GM12878 (cell line): ENCODE measurements around the gene PRSS27. TPM values are rescaled to one million over a fixed set of nuclear protein-coding genes. Genes with fewer than 3 reads are reported as not detected.

Experiments used
- ASH2L ChIP-seq: fragments of 300-600, 200-600 bp; sonication (generic); IDR thresholded peaks from 2 replicates; pipeline ENCODE4 v1.6.1; 2017; ENCODE audit warnings: low read depth, mild to moderate bottlenecking, borderline replicate concordance
- CBX3 ChIP-seq: fragments of 200-600 bp; sonication (generic); IDR thresholded peaks from 2 replicates; pipeline ENCODE4 v1.6.1; 2016; ENCODE audit warnings: low read depth, borderline replicate concordance
- CEBPB ChIP-seq, 2 experiments: fragments of 150-350 bp in 1 of 2; IDR thresholded peaks; 2 replicates each; pipeline ENCODE4 v1.6.1; 2012 to 2014; ENCODE audit warnings: low read depth in 2 of 2, low read length in 2 of 2, borderline replicate concordance in 1 of 2, inconsistent platforms in 1 of 2
- ETV6 ChIP-seq, 2 experiments: fragments of 450-650 bp in 1 of 2; IDR thresholded peaks in 1 of 2; conservative IDR thresholded peaks in 1 of 2; 2 replicates each; pipeline ENCODE4 v1.6.1; 2014; ENCODE audit warnings: antibody characterized with exemption in 1 of 2, borderline replicate concordance in 1 of 2, low read depth in 1 of 2, mild to moderate bottlenecking in 1 of 2, moderate library complexity in 1 of 2
- MEF2A ChIP-seq: IDR thresholded peaks from 2 replicates; pipeline ENCODE4 v1.6.1; 2011; ENCODE audit warnings: low read depth, mild to moderate bottlenecking, low read length, moderate library complexity; ENCODE audit not compliant: insufficient read depth
- MTA3 ChIP-seq: IDR thresholded peaks from 2 replicates; pipeline ENCODE4 v1.6.1; 2012; ENCODE audit warnings: low read length, inconsistent platforms, borderline replicate concordance
- NFXL1 ChIP-seq: fragments of 450-650 bp; IDR thresholded peaks from 2 replicates; pipeline ENCODE4 v1.6.1; 2017; ENCODE audit warnings: antibody characterized with exemption, mild to moderate bottlenecking, borderline replicate concordance
- NR2F1 ChIP-seq: fragments of 450-650 bp; conservative IDR thresholded peaks from 2 replicates; pipeline ENCODE4 v1.6.1; 2017; ENCODE audit warnings: mild to moderate bottlenecking
- PAX5 ChIP-seq: IDR thresholded peaks from 2 replicates; pipeline ENCODE4 v1.6.1; 2011; ENCODE audit warnings: low read depth, low read length, borderline replicate concordance
- POLR2AphosphoS5 ChIP-seq: IDR thresholded peaks from 2 replicates; pipeline ENCODE4 v1.6.1; 2011; ENCODE audit warnings: mild to moderate bottlenecking, low read length, inconsistent platforms
- POU2F2 ChIP-seq: IDR thresholded peaks from 3 replicates; pipeline ENCODE4 v1.6.1; 2011; ENCODE audit warnings: low read depth, mild to moderate bottlenecking, low read length, borderline replicate concordance
- RBBP5 ChIP-seq: fragments of 200-600 bp; sonication (generic); conservative IDR thresholded peaks from 2 replicates; pipeline ENCODE4 v1.6.1; 2016
- SMARCA5 ChIP-seq: fragments of 450-650 bp; IDR thresholded peaks from 2 replicates; pipeline ENCODE4 v1.6.1; 2017; ENCODE audit warnings: mild to moderate bottlenecking
- TAF1 ChIP-seq: IDR thresholded peaks from 2 replicates; pipeline ENCODE4 v1.6.1; 2011; ENCODE audit warnings: mild to moderate bottlenecking, low read depth, low read length, borderline replicate concordance
- TCF3 ChIP-seq: IDR thresholded peaks from 2 replicates; pipeline ENCODE4 v1.6.1; 2012; ENCODE audit warnings: low read depth, mild to moderate bottlenecking, low read length, borderline replicate concordance; ENCODE audit not compliant: insufficient read depth
- WRNIP1 ChIP-seq: IDR thresholded peaks from 2 replicates; pipeline ENCODE4 v1.6.1; 2011; ENCODE audit warnings: low read depth, low read length, improper control_type of control experiment, borderline replicate concordance
- ZSCAN29 ChIP-seq: fragments of 450-650 bp; IDR thresholded peaks from 2 replicates; pipeline ENCODE4 v1.6.1; 2017; ENCODE audit warnings: mild to moderate bottlenecking, moderate library complexity
- polyA plus RNA-seq, 11 experiments: library from polyadenylated mRNA; depleted of rRNA in 4 of 11; unstranded in 6 of 11; stranded (reverse) in 5 of 11; fragments of >200 nt; fragmentation: Nextera tagmentation in 4 of 11; fragmentation: Illumina TruSeq in 1 of 11; extraction: Ambion mirVana in 4 of 11; extraction: Trizol in 1 of 11; gene quantifications; 1 replicate in 1 of 11; 2 replicates in 10 of 11; pipeline versions ENCODE4 v1.2.1 to v1.2.3, GENCODE V29; 2011 to 2016; ENCODE audit warnings: inconsistent platforms in 2 of 11, missing spikeins in 2 of 11, low read depth in 1 of 11
- total RNA-seq, 4 experiments: library from RNA; depleted of rRNA in 3 of 4; stranded (reverse); fragments of >200 nt in 3 of 4; fragmentation: Illumina TruSeq in 1 of 4; extraction: Trizol in 1 of 4; gene quantifications; 2 replicates each; pipeline versions ENCODE4 v1.2.1 to v1.2.3, GENCODE V29; 2013 to 2021
- TF ChIP-seq, protein P1 (sequence below): fragments of 450-650 bp; IDR thresholded peaks from 2 replicates; pipeline ENCODE4 v1.6.1; 2016; ENCODE audit warnings: mild to moderate bottlenecking, moderate library complexity, borderline replicate concordance
- TF ChIP-seq, protein P2 (sequence below): fragments of 450-650 bp; IDR thresholded peaks from 2 replicates; pipeline ENCODE4 v1.6.1; 2016; ENCODE audit warnings: mild to moderate bottlenecking
- TF ChIP-seq, protein P3 (sequence below): IDR thresholded peaks from 2 replicates; pipeline ENCODE4 v1.6.1; 2011; ENCODE audit warnings: low read depth, mild to moderate bottlenecking, low read length, moderate library complexity, borderline replicate concordance; ENCODE audit errors: extremely low read depth

Gene PRSS27
- total and polyA plus RNA-seq, 10 of the 15 experiments (the other 5 are each of a cell fraction or from before 2014, with no cell fraction given), result 0.18 to 1.8 (median 0.51) TPM; not detected in 2

DNA sequence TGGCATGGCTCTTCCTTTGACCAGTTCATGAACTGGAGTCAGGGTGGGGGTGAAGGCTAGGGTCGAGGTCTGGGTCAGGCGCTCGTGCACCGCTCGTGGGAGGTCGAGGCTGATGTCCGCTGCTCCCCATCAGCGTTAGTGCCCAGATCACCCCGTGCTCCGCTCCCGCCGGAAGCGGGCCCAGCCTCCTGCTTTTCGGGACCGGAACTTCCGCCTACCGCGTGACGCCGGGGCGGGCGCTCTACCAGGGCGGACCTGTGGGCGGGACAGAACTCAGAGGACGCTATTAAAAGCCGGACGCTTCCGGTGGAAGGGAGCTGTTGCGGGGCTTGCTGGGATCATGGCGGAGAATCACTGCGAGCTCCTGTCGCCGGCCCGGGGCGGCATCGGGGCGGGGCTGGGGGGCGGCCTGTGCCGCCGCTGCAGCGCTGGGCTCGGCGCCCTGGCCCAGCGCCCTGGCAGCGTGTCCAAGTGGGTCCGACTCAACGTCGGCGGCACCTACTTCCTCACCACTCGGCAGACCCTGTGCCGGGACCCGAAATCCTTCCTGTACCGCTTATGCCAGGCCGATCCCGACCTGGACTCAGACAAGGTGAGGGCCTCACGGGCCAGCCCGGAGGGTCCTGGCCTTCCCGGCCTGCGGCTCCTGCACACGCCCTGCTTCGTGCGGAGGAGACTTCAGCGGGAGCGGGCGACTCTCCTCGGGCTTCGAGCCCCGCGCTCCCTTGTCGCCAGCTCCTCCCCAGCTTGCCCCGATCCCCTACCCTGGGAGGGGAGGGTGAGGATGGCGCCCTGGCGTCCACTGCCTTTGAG lies 37.6 kb downstream of the PRSS27 start, which contains the start of gene KCTD5 (continued):
- TF ChIP-seq, protein P1, sequence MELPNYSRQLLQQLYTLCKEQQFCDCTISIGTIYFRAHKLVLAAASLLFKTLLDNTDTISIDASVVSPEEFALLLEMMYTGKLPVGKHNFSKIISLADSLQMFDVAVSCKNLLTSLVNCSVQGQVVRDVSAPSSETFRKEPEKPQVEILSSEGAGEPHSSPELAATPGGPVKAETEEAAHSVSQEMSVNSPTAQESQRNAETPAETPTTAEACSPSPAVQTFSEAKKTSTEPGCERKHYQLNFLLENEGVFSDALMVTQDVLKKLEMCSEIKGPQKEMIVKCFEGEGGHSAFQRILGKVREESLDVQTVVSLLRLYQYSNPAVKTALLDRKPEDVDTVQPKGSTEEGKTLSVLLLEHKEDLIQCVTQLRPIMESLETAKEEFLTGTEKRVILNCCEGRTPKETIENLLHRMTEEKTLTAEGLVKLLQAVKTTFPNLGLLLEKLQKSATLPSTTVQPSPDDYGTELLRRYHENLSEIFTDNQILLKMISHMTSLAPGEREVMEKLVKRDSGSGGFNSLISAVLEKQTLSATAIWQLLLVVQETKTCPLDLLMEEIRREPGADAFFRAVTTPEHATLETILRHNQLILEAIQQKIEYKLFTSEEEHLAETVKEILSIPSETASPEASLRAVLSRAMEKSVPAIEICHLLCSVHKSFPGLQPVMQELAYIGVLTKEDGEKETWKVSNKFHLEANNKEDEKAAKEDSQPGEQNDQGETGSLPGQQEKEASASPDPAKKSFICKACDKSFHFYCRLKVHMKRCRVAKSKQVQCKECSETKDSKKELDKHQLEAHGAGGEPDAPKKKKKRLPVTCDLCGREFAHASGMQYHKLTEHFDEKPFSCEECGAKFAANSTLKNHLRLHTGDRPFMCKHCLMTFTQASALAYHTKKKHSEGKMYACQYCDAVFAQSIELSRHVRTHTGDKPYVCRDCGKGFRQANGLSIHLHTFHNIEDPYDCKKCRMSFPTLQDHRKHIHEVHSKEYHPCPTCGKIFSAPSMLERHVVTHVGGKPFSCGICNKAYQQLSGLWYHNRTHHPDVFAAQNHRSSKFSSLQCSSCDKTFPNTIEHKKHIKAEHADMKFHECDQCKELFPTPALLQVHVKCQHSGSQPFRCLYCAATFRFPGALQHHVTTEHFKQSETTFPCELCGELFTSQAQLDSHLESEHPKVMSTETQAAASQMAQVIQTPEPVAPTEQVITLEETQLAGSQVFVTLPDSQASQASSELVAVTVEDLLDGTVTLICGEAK, result peak; percentile 99
- TF ChIP-seq NFXL1, result no peak
- no peak for TF ChIP-seq CBX3
- TF ChIP-seq, protein P2, sequence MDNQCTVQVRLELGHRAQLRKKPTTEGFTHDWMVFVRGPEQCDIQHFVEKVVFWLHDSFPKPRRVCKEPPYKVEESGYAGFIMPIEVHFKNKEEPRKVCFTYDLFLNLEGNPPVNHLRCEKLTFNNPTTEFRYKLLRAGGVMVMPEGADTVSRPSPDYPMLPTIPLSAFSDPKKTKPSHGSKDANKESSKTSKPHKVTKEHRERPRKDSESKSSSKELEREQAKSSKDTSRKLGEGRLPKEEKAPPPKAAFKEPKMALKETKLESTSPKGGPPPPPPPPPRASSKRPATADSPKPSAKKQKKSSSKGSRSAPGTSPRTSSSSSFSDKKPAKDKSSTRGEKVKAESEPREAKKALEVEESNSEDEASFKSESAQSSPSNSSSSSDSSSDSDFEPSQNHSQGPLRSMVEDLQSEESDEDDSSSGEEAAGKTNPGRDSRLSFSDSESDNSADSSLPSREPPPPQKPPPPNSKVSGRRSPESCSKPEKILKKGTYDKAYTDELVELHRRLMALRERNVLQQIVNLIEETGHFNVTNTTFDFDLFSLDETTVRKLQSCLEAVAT, result peak; percentile 73; the same call in 1 of the 2 replicates
- TF ChIP-seq ZSCAN29, result peak; percentile 58; the same call in 1 of the 2 replicates
- TF ChIP-seq NR2F1, result no peak; the same call in 1 of the 2 replicates
- no peak for TF ChIP-seq MTA3
- peak; percentile 92 for TF ChIP-seq POU2F2
- 0 out of 2 replicates have a peak, but pooled peaks have one; percentile 52 for TF ChIP-seq ASH2L
- peak; percentile 67; the same call in 1 of the 2 replicates for TF ChIP-seq TCF3
- TF ChIP-seq MEF2A, result peak; percentile 83
- peak; percentile 99 for TF ChIP-seq TAF1
- no peak for TF ChIP-seq WRNIP1
- TF ChIP-seq ETV6 (conservative IDR thresholded peaks at IDR 0.05 in 1 of 2, IDR thresholded peaks at IDR 0.05 in 1 of 2; ENCODE audit: borderline replicate concordance in 1 of 2, low read depth in 1 of 2), result peak in 1 of 2 experiments; percentile 66; a peak in 1 of 4 replicates
- TF ChIP-seq RBBP5, result no peak
- TF ChIP-seq POLR2AphosphoS5, result peak; percentile 96
- TF ChIP-seq, protein P3, sequence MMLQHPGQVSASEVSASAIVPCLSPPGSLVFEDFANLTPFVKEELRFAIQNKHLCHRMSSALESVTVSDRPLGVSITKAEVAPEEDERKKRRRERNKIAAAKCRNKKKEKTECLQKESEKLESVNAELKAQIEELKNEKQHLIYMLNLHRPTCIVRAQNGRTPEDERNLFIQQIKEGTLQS, result peak; percentile 54; the same call in 1 of the 2 replicates
- TF ChIP-seq PAX5, result no peak
- TF ChIP-seq CEBPB (IDR thresholded peaks at IDR 0.05; ENCODE audit: borderline replicate concordance in 1 of 2, low read depth in 2 of 2, low read length in 2 of 2), result no peak
- peak; percentile 49; the same call in 1 of the 2 replicates for TF ChIP-seq SMARCA5
